HCT116 (cell line): ENCODE results near the gene IER3IP1. TPM values are rescaled to one million over a fixed set of nuclear protein-coding genes. Genes with fewer than 3 reads are reported as not detected.
"Not testable (repeated sequence)": the region's sequence is repeated elsewhere in the genome, so short reads cannot be mapped to it uniquely, and the experiment has no call there.

Source experiments
- ATAC-seq: fragments of 200-7000 bp; cut with Tn5 transposase; 2 replicates; pipeline ENCODE4 v1.9.1; 2020; ENCODE audit warnings: mild to moderate bottlenecking, moderate library complexity
- BruUV-seq: library from RNA; stranded (reverse); fragments of 400-500 nt; replicated peaks from 2 replicates; lab custom pipeline; 2021; lab: Mats Ljungman, UMichigan
- CTCF ChIA-PET: fragments of 300-600 bp; sonication (Branson Sonifier 250); formaldehyde crosslinking; loops from one replicate; lab custom pipeline; 2021; ENCODE audit warnings: antibody characterized with exemption; lab: Charles Lee
- POLR2A ChIA-PET: fragments of 300-600, 350-600 bp; sonication (Branson Sonifier 250); formaldehyde crosslinking; loops from one replicate; lab custom pipeline; 2021; ENCODE audit warnings: antibody characterized with exemption; lab: Charles Lee
- RAD21 ChIA-PET, 2 experiments: fragments of 300-600 bp; sonication (Branson Sonifier 250); formaldehyde crosslinking; loops; one replicate each; lab custom pipeline; 2023; ENCODE audit warnings: low total read pairs in 2 of 2; ENCODE audit not compliant: uncharacterized antibody in 2 of 2, unreplicated experiment in 2 of 2, low non-redundant PET in 1 of 2; lab: Charles Lee
- DNase-seq: peaks from one replicate; pipeline ENCODE4 v3.0.0-alpha.2; 2010; ENCODE audit warnings: low read depth, low spot score
- H2AFZ ChIP-seq: fragments of 200-600 bp; shearing (Covaris generic), sonication (generic); 2 replicates; pipeline ENCODE4 v1.6.1; 2017; ENCODE audit warnings: low read depth, mixed run types, mixed read lengths, antibody characterized with exemption, low read length; ENCODE audit not compliant: poor library complexity, severe bottlenecking
- H3K27ac ChIP-seq: 2 replicates; pipeline ENCODE4 v1.5.1; 2012; ENCODE audit warnings: low read depth, low read length
- H3K27me3 ChIP-seq: fragments of 200-600 bp; sonication (generic); 2 replicates; pipeline ENCODE4 v1.6.1; 2016; ENCODE audit warnings: mixed run types, low read length, mixed read lengths; ENCODE audit not compliant: insufficient read depth
- H3K36me3 ChIP-seq, 2 experiments: fragments of 200-500 bp in 1 of 2; fragments of 200-600 bp in 1 of 2; sonication (Bioruptor generic) in 1 of 2; sonication (generic) in 1 of 2; 2 replicates each; pipeline versions ENCODE4 v1.5.1 to v1.6.1; 2014 to 2016; ENCODE audit warnings: low read length in 2 of 2, inconsistent platforms in 1 of 2, mixed read lengths in 1 of 2, mixed run types in 1 of 2; ENCODE audit not compliant: insufficient read depth in 2 of 2, control insufficient read depth in 1 of 2
- H3K4me1 ChIP-seq, 2 experiments: fragments of 200-600 bp in 1 of 2; sonication (generic) in 1 of 2; 2 replicates each; pipeline versions ENCODE4 v1.5.1 to v1.6.1; 2012 to 2017; ENCODE audit warnings: low read length in 2 of 2, inconsistent platforms in 1 of 2, mild to moderate bottlenecking in 1 of 2, mixed read lengths in 1 of 2, mixed run types in 1 of 2, moderate library complexity in 1 of 2; ENCODE audit not compliant: insufficient read depth in 2 of 2, control insufficient read depth in 1 of 2
- H3K4me2 ChIP-seq: fragments of 200-600 bp; sonication (generic); 2 replicates; pipeline ENCODE4 v1.6.1; 2017; ENCODE audit warnings: mixed run types, low read length, mixed read lengths
- H3K4me3 ChIP-seq, 2 experiments: fragments of 200-600 bp in 1 of 2; sonication (generic) in 1 of 2; replicated peaks in 1 of 2; 2 replicates each; pipeline ENCODE4 v1.5.1; 2011 to 2016; ENCODE audit warnings: low read length in 2 of 2, control low read depth in 1 of 2, low read depth in 1 of 2, mild to moderate bottlenecking in 1 of 2, mixed read lengths in 1 of 2, mixed run types in 1 of 2
- H3K79me2 ChIP-seq: fragments of 200-600 bp; sonication (generic); 2 replicates; pipeline ENCODE4 v1.6.1; 2017; ENCODE audit warnings: mild to moderate bottlenecking, mixed run types, low read length, moderate library complexity, mixed read lengths; ENCODE audit not compliant: insufficient read depth
- H3K9ac ChIP-seq: fragments of 200-600 bp; sonication (generic); 2 replicates; pipeline ENCODE4 v1.6.1; 2016; ENCODE audit warnings: low read length, mixed read lengths
- H3K9me2 ChIP-seq: fragments of 200-600 bp; sonication (generic), shearing (Covaris generic); 2 replicates; pipeline ENCODE4 v1.6.1; 2017; ENCODE audit warnings: mixed run types, mild to moderate bottlenecking, moderate library complexity; ENCODE audit not compliant: insufficient read depth
- H3K9me3 ChIP-seq, 2 experiments: fragments of 200-500 bp in 1 of 2; fragments of 200-600 bp in 1 of 2; sonication (Bioruptor generic) in 1 of 2; sonication (generic) in 1 of 2; 2 replicates each; pipeline ENCODE4 v1.6.1; 2014 to 2017; ENCODE audit warnings: low read length in 2 of 2, mixed read lengths in 2 of 2, inconsistent platforms in 1 of 2, low read depth in 1 of 2, mild to moderate bottlenecking in 1 of 2, mixed run types in 1 of 2, moderate library complexity in 1 of 2; ENCODE audit not compliant: control insufficient read depth in 1 of 2, insufficient read depth in 1 of 2
- H4K20me1 ChIP-seq: fragments of 200-600 bp; sonication (generic), shearing (Covaris generic); 2 replicates; pipeline ENCODE4 v1.6.1; 2017; ENCODE audit warnings: mixed run types, mild to moderate bottlenecking, moderate library complexity; ENCODE audit not compliant: insufficient read depth
- CTCF ChIP-seq, 3 experiments: fragments of 200-600 bp in 1 of 3; sonication (generic) in 1 of 3; IDR thresholded peaks in 2 of 3; conservative IDR thresholded peaks in 1 of 3; 2 replicates each; pipeline ENCODE4 v1.5.1; 2012 to 2017; ENCODE audit warnings: low read depth in 2 of 3, low read length in 2 of 3, antibody characterized with exemption in 1 of 3, borderline replicate concordance in 1 of 3, control low read depth in 1 of 3, mild to moderate bottlenecking in 1 of 3, mixed read lengths in 1 of 3, mixed run types in 1 of 3, moderate library complexity in 1 of 3; ENCODE audit not compliant: insufficient read depth in 1 of 3
- FOSL1 ChIP-seq: IDR thresholded peaks from 2 replicates; pipeline ENCODE4 v1.6.1; 2012; ENCODE audit warnings: low read depth
- SP1 ChIP-seq: IDR thresholded peaks from 2 replicates; pipeline ENCODE4 v1.6.1; 2012; ENCODE audit warnings: low read depth
- ZFX ChIP-seq: fragments of 450-650 bp; IDR thresholded peaks from 2 replicates; pipeline ENCODE4 v1.6.1; 2017
- intact Hi-C: fragments of 100-400 bp; cut with micrococcal nuclease; formaldehyde crosslinking; loops from 2 replicates; pipeline ENCODE4 v1.10.0; 2022
- total RNA-seq: library from RNA; stranded (reverse); gene quantifications from one replicate; pipeline ENCODE4 v1.2.1, GENCODE V29; 2021; ENCODE audit not compliant: unreplicated experiment

Gene IER3IP1
- total RNA-seq, 1 experiment from 2014 or later, result 12.0 TPM

GRCh38 chr18:47203626-47204464 lies 27.7 kb upstream of the IER3IP1 start:
- H3K4me3 ChIP-seq, result no peak overlapping the region
- no peaks in the 10 kb centered on the region for H3K9me2 ChIP-seq
- no peak for DNase-seq
- H3K9ac ChIP-seq, result no peak overlapping the region
- H3K79me2 ChIP-seq, result no peaks in the 10 kb centered on the region
- no peaks in the 10 kb centered on the region for H3K4me1 ChIP-seq
- RAD21 ChIA-PET, result interaction anchor here (0.6 to 1.5 kb wide), 3 partner anchors 93 to 476 kb away, joined by 3 to 6 read pairs (median 4); no protein-coding TSS in a partner anchor
- H4K20me1 ChIP-seq, result no peaks in the 10 kb centered on the region
- no peaks in the 10 kb centered on the region for H3K9me3 ChIP-seq
- TF ChIP-seq CTCF (IDR thresholded peaks at IDR 0.05 in 2 of 3, conservative IDR thresholded peaks at IDR 0.05 in 1 of 3; ENCODE audit: borderline replicate concordance in 1 of 3, insufficient read depth in 1 of 3, low read depth in 2 of 3, low read length in 2 of 3) (no peak), SP1 (no peak), ZFX (no peak), FOSL1 (no peak)
- TF ChIP-seq, all 23 proteins: peak for 0
- Histone ChIP-seq H3K36me3 (no peaks in the 10 kb centered on the region), H3K27me3 (peaks cover 32% of the 10 kb centered on the region), H3K4me2 (no peak overlapping the region), H3K27ac (no peak overlapping the region), H2AFZ (no peak overlapping the region)
- ChIA-PET CTCF (interaction anchor here (1.1 to 3.0 kb wide), 7 partner anchors 9 to 155 kb away, joined by 3 to 48 read pairs (median 11); no protein-coding TSS in a partner anchor), POLR2A (interaction anchor here (0.6 kb wide), 1 partner anchor 161 kb away, joined by 3 read pairs; no protein-coding TSS in a partner anchor)
- no peak for ATAC-seq
- intact Hi-C loops, result no loop called here
- BruUV-seq, result no TSS peak

- DNase-seq, H4K20me1 ChIP-seq, H3K4me3 ChIP-seq, H3K4me1 ChIP-seq, BruUV-seq, H3K27ac ChIP-seq, H3K27me3 ChIP-seq, POLR2A ChIA-PET, H3K9me2 ChIP-seq, H3K4me2 ChIP-seq, ATAC-seq, intact Hi-C loops, RAD21 ChIA-PET, H2AFZ ChIP-seq, H3K9me3 ChIP-seq, H3K79me2 ChIP-seq, H3K36me3 ChIP-seq, H3K9ac ChIP-seq: not testable (repeated sequence)
- CTCF ChIA-PET, result interaction anchor here (2.0 kb wide), 1 partner anchor 9 kb away, joined by 11 read pairs; no protein-coding TSS in a partner anchor
Observed at GRCh38 chr18:47195961-47196360, 19.8 kb upstream of the IER3IP1 start.
